HG02759 (cell line): Measurements from ENCODE around the gene SLC47A1.
"Not testable (repeated sequence)": the region's sequence is repeated elsewhere in the genome, so short reads cannot be mapped to it uniquely, and the experiment has no call there.

Experiments
- ATAC-seq: cut with Tn5 transposase; IDR thresholded peaks from one replicate; pipeline ENCODE4 v1.9.1; 2021; ENCODE audit warnings: mild to moderate bottlenecking, moderate library complexity; ENCODE audit not compliant: unreplicated experiment

SLC47A1 gene

GRCh38 chr17:19553036-19553435, 19.4 kb downstream of the SLC47A1 start:
- no peak for ATAC-seq

- ATAC-seq, result no peak
Measured at GRCh38 chr17:19554393-19554792, 20.7 kb downstream of the SLC47A1 start.

- no peak for ATAC-seq
Measured at GRCh38 chr17:19555746-19556145, 22.1 kb downstream of the SLC47A1 start.

DNA sequence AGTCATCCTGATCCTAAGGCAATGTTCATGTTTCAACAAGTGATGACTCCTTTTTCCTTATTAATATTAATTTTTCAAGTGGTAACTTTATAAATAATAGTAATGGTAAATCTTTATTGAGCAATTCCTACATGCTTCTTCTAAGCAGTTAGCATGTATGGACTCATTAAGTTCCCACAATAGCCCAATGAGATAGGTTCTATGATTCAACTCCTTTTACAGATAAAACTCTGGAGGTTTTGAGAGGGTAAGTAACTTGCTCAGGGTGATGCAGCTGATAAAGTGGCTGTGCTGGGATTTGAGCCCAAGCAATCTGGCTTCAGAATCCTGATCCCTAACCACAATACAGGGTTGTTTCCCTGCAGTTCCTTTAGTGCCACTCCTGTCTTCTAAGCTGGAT, 25.3 kb downstream of the SLC47A1 start:
- ATAC-seq, result no peak

DNA sequence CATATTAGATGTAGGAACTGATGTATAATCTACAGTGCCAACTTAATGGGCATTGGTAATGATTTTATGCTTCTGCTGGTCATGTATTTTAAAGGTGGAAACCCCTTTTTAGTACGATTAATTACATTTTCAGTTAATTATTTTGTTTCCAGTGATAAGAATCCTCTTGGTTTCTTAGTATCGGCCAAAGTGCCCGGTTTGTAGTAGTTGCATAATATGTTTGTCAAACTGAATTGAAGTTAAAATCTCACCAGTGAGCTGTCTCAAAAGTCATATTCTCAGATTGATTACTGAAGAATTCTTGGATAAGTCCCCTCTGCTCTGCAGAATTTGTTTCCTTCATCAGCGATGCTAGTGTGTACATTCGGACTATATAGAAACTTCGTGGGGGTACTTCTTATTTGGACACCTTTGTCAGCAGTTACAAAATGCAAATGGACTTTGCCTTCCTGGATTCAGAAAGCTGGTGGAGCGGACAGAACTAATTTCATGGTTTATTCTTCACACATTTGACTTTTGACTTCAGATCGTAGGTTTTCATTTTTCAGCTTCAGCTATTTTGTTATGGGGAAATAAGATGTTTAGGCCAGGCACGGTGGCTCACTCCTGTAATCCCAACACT, 28.2 kb downstream of the SLC47A1 start:
- ATAC-seq, result no peak

DNA sequence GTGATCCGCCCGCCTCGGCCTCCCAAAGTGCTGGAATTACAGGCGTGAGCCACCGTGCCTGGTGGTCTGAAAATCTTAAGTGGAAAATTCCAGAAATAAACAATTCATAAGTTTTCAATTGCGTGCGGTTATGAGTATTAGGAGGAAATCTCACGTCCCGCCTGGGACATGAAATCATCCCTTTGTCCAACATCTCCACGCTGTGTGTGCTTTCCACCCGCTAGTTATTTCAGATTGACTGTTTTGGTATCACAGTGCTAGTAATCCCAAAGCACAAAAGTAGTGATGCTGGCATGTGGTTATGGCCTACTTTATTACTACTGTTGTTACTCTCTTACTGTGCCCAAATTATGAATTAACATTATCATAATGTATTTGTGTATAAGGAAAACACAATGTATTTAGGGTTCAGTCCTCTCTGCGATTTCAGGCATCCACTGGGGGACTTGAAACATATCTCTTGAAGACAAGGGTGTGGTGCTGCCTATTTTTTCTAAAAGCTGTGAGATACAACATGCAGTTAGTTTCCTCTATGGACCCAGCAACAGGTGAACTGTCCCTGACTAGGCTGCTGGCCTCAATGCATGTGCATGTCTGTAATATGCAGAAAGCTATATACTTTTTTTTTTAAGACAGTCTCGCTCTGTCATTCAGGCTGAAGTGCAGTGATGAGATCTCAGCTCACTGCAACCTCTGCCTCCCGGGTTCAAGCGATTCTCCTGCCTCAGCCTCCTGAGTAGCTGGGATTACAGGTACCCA, 32.3 kb downstream of the SLC47A1 start:
- no peak for ATAC-seq

GRCh38 chr17:19567216-19568015, 33.8 kb downstream of the SLC47A1 start:
- ATAC-seq, result no peak

DNA sequence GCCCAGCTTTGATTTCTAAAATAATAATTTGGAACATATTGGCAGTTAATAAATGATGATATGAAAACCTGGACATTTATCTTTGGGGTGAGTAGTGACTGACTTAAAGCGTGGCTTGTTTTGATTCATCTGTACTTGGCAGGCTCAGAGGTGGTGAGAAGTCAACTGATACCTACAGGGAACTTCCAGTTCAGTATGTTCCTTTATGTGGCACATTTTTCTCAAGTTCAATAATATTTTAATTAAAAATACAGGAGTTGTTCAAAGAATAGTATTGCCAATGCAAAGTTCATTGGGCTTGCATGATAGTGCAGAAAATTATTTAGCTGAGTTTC, 34.3 kb downstream of the SLC47A1 start:
- ATAC-seq, result no peak

DNA sequence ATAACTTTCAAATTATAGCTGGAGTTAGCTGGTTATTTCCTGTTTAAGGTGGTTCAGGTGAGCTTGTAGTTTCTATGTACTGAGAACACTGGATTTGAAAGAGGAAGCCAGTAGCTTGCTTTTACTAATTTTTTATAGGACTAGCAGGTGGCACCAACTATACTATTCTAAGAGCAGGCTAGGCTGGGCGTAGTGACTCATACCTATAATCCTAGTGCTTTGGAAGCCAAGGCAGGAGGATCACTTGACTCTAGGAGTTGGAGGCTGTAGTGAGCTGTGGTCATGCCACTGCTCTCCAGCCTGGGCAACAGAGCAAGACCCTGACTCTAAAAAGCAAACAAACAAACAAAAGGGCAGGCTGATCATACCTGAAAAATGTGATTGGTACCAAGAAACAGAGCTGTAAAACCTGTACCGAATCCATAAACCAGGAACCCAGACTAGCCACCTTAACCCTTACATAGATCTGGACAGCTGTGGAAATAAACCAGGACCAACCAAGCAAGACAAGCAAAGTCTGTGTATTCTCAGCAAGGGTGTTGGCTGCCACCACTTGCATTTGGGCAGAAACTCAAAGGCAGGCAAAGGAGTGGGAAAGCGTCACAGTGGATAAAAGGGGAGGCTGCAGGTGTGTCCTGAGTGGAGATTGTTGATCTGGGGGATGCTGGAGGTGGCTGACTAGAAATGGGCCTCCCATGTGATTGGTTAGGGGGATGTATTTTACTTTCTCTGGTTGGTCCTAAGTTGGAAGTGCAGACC, 36.3 kb downstream of the SLC47A1 start:
- ATAC-seq, result no peak

DNA sequence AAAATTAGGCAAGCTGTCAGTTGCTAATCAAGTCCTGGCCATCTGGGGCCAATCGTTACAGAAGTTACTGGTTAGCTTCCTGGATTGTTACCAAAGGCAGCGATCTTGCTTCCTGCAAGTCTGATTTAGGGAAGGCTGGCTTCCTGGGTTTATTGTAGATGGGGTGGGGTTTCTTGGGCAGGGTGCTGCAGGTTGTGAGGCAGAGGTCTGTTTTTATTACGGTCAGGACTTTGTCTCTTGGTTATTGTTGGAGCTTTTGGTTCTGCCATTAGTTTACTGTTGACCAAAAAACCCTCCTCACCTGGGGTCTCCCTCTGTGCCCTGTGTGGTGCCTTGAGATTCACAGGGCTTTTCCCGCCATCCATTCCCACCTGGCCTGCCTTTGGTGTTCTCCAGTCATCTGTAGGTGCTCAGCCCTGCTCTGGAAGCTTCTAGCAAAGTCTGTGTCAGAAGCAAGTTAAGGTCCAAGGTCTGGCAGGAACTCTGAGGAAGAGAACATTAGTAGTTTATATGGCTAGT, 36.9 kb downstream of the SLC47A1 start:
- no peak for ATAC-seq

DNA sequence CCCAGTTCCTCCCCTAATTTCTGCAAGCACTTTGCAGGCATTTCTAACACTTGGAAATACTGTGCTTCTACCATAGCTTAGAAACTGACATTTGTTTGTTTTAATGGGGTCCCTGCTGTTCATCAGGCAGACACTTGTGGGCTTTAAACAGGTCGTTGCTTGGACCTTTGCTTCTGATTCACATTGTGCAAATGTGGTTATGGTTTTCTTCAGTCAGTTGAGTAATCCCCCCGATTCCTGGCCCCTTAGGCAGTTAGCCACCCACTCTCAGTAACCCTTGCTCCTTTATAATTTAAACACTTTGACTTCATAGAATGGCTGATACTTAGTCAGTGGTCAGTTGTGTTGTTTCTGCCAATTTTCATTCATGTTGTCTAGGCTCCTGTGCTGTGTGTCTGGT, 39.4 kb downstream of the SLC47A1 start:
- ATAC-seq, result no peak

GRCh38 chr17:19574956-19575355, 41.3 kb downstream of the SLC47A1 start:
- ATAC-seq, result no peak

GRCh38 chr17:19578545-19578944, 44.9 kb downstream of the SLC47A1 start:
- ATAC-seq, result no peak

- no peak for ATAC-seq
Measured at GRCh38 chr17:19579192-19579761, 45.6 kb downstream of the SLC47A1 start.

DNA sequence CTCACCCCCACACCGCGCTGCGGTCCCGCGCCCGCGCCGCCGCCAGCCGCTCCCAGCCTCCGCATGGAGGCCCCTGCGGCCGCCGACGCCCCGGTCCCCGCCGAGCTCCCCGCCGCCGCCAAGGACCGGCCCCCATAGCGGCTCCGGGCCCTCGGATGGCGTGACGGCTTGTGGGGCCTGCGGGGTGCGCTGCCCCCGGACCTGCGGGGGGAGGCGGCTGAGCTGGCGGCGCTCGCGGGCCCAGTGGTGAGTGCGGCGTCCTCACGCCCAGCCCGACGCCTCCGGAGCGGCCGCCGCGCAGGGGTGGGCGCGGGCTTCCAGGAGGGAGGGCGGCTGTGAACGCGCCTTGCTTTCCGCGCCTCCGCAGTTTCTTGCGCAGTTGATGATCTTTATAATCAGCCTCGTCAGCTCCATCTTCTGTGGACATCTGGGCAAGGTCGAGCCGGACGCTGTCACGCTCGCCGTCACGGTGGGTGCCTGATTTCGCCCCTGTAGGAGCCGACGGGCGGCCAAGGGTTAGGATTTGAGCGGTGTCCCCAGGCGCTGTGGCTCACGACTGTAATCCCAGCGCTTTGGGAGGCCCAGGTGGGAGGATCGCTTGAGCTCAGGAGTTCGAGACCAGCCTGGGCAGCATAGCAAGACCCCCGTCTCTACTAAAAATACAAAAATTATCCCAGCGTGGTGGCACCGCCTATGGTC, 46.4 kb downstream of the SLC47A1 start:
- no peak for ATAC-seq

DNA sequence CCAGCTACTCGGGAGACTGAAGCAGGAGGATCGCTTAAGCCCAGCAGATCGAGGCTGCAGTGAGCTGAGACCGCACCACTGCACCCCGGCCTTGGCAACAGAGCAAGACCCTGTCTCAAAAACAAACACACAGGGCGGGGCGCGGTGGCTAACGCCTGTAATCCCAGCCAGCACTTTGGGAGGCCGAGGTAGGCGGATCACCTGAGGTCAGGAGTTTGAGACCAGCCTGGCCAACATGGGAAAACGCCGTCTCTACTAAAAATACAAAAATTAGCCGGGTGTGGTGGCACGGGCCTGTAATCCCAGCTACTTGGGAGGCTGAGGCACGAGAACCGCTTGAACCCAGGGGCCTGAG, 46.9 kb downstream of the SLC47A1 start:
- not testable (repeated sequence) for ATAC-seq

GRCh38 chr17:19582152-19582551, 48.5 kb downstream of the SLC47A1 start:
- ATAC-seq, result not testable (repeated sequence)

DNA sequence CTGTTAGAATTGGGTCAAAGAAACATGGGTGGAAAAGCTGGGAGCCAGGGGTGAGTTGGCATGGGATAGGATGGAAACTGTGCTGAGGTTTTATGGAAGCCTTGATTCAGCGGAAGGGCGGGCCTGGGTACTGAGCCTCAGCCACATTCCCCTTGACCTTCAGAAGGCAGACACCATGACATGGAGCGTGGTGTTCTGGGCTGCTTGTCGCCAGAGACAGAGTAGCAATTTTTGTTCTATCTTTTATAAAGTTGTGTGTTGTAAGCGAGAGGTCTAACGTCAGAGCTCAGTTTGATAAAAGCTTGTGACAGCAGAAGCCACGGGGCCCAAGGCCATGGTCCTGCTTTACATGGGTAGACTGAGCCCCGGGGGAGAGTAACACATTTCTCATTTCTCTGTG, 50.2 kb downstream of the SLC47A1 start:
- ATAC-seq, result no peak

- ATAC-seq, result no peak
Measured at GRCh38 chr17:19590451-19590850, 56.8 kb downstream of the SLC47A1 start.

DNA sequence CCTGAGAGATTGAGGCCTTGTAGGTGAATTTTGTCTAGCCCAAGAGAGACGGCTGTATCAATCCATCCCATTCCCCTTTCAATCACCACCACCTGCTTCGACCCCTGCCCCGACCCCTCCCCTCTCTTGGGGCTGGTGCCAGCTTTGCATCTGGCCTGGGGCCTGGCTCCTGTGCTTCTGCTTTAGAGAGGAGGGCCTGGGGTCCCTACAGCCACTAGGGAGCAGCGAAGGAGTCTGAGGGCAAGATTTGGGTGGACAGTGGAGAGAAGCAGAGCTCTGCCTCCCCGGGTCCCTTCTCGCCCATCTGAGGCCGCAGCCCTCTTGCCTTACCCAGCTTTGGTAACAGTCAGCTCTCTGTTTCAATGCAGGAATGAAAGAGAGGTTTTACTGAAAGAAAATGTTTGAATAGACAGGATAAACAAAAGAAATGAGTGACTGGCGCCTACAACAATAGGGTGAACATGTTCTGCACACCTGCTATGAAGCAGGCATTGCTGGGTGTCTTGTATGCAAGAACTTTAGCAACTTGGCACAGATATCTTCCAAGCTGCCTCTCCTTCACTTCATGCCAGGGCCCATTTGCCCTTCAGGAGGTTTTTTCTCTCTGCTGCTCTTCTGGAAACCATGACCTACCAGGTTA, 57.4 kb downstream of the SLC47A1 start:
- no peak for ATAC-seq
